CD14-positive monocyte (primary cell): ENCODE data around the gene DCC. TPM values are rescaled to one million over a fixed set of nuclear protein-coding genes. Genes with fewer than 3 reads are reported as not detected.

Experiments used
- DNase-seq, 3 donors: peaks; one replicate each; pipeline ENCODE4 v3.0.0-alpha.2; 2011 to 2022
- H2AFZ ChIP-seq: 2 replicates; pipeline ENCODE4 v1.6.0; 2012; ENCODE audit warnings: mild to moderate bottlenecking, low read depth, low read length, inconsistent platforms; ENCODE audit not compliant: insufficient read depth, poor library complexity, severe bottlenecking
- H3K27ac ChIP-seq, 2 donors: 1 replicate in 1 of 2; 2 replicates in 1 of 2; pipeline ENCODE4 v1.5.1; 2012 to 2013; ENCODE audit warnings: low read length in 2 of 2, control low read depth in 1 of 2, inconsistent platforms in 1 of 2, low read depth in 1 of 2, mild to moderate bottlenecking in 1 of 2
- H3K27me3 ChIP-seq, 2 donors: one replicate each; pipeline versions ENCODE4 v1.6.0 to v1.6.1; 2011 to 2013; ENCODE audit warnings: low read length in 2 of 2; ENCODE audit not compliant: control insufficient read depth in 2 of 2, insufficient read depth in 2 of 2
- H3K36me3 ChIP-seq, 2 donors: replicated peaks in 1 of 2; 1 replicate in 1 of 2; 2 replicates in 1 of 2; pipeline versions ENCODE4 v1.5.1 to v1.6.1; 2012 to 2013; ENCODE audit warnings: low read length in 2 of 2, control low read depth in 1 of 2, inconsistent platforms in 1 of 2, mild to moderate bottlenecking in 1 of 2; ENCODE audit not compliant: insufficient read depth in 2 of 2, control insufficient read depth in 1 of 2
- H3K4me1 ChIP-seq, 2 donors: 1 replicate in 1 of 2; 2 replicates in 1 of 2; pipeline versions ENCODE4 v1.5.1 to v1.6.1; 2012 to 2013; ENCODE audit warnings: low read length in 2 of 2, control low read depth in 1 of 2, inconsistent platforms in 1 of 2, mild to moderate bottlenecking in 1 of 2, moderate library complexity in 1 of 2; ENCODE audit not compliant: insufficient read depth in 2 of 2, control insufficient read depth in 1 of 2
- H3K4me2 ChIP-seq: replicated peaks from 2 replicates; pipeline ENCODE3; 2012; ENCODE audit warnings: low read length, moderate library complexity, mild to moderate bottlenecking; ENCODE audit not compliant: poor library complexity, severe bottlenecking; ENCODE audit errors: extremely low read depth
- H3K4me3 ChIP-seq, 3 experiments: fragments of 200-600 bp in 1 of 3; sonication (generic) in 1 of 3; replicated peaks in 1 of 3; 1 replicate in 2 of 3; 2 replicates in 1 of 3; pipeline ENCODE4 v1.5.1; 2011 to 2013; ENCODE audit warnings: low read length in 3 of 3, mild to moderate bottlenecking in 3 of 3, control low read depth in 2 of 3, low read depth in 2 of 3, inconsistent platforms in 1 of 3, moderate library complexity in 1 of 3
- H3K79me2 ChIP-seq: 2 replicates; pipeline ENCODE4 v1.6.0; 2012; ENCODE audit warnings: mild to moderate bottlenecking, control low read depth, inconsistent platforms, low read length, moderate library complexity; ENCODE audit not compliant: insufficient read depth
- H3K9ac ChIP-seq: 2 replicates; pipeline ENCODE4 v1.6.0; 2017; ENCODE audit warnings: low read length, mild to moderate bottlenecking; ENCODE audit not compliant: insufficient read depth, poor library complexity, severe bottlenecking
- H3K9me3 ChIP-seq, 2 donors: replicated peaks in 1 of 2; 1 replicate in 1 of 2; 2 replicates in 1 of 2; pipeline versions ENCODE4 v1.5.1 to v1.6.1; 2012 to 2013; ENCODE audit warnings: low read length in 2 of 2, control low read depth in 1 of 2; ENCODE audit not compliant: control insufficient read depth in 1 of 2, insufficient read depth in 1 of 2
- H4K20me1 ChIP-seq: 2 replicates; pipeline ENCODE4 v1.6.0; 2012; ENCODE audit warnings: mild to moderate bottlenecking, low read length, control low read depth, moderate library complexity; ENCODE audit not compliant: insufficient read depth
- H3K27ac Mint-ChIP-seq, 7 donors: one replicate each; pipeline ENCODE4 v1.8.0; 2020; ENCODE audit warnings: mild to moderate bottlenecking in 7 of 7, mixed read lengths in 7 of 7, moderate library complexity in 6 of 7, inconsistent platforms in 2 of 7
- H3K27me3 Mint-ChIP-seq, 3 donors: one replicate each; pipeline ENCODE4 v1.8.0; 2021 to 2022; ENCODE audit warnings: low read depth in 3 of 3, mild to moderate bottlenecking in 3 of 3, mixed read lengths in 3 of 3, moderate library complexity in 3 of 3, inconsistent platforms in 1 of 3
- H3K36me3 Mint-ChIP-seq, 2 donors: one replicate each; pipeline ENCODE4 v1.8.0; 2020; ENCODE audit warnings: mixed read lengths in 2 of 2, inconsistent platforms in 1 of 2, mild to moderate bottlenecking in 1 of 2
- H3K4me1 Mint-ChIP-seq: one replicate; pipeline ENCODE4 v1.8.0; 2020; ENCODE audit warnings: mild to moderate bottlenecking, mixed read lengths
- H3K4me3 Mint-ChIP-seq, 2 donors: one replicate each; pipeline ENCODE4 v1.8.0; 2020; ENCODE audit warnings: mild to moderate bottlenecking in 2 of 2, mixed read lengths in 2 of 2, moderate library complexity in 1 of 2
- H3K9me3 Mint-ChIP-seq, 7 donors: one replicate each; pipeline ENCODE4 v1.8.0; 2020 to 2022; ENCODE audit warnings: mixed read lengths in 7 of 7, mild to moderate bottlenecking in 6 of 7, moderate library complexity in 6 of 7, inconsistent platforms in 2 of 7
- WGBS: methylation state at CpG from one replicate; pipeline ENCODE4 v1.1.5; 2013; ENCODE audit warnings: missing lambda C conversion rate; ENCODE audit not compliant: insufficient coverage; 5-methylcytosine and 5-hydroxymethylcytosine counted together
- intact Hi-C, 2 donors: fragments of 100-400 bp; cut with micrococcal nuclease; formaldehyde crosslinking; loops; one replicate each; pipeline versions ENCODE4 v1.15.0 to v1.15.1; 2023
- polyA plus RNA-seq, 3 donors: library from polyadenylated mRNA; depleted of rRNA in 1 of 3; unstranded in 2 of 3; stranded (reverse) in 1 of 3; fragments of 300-500 nt in 2 of 3; fragments of >200 nt in 1 of 3; fragmentation: Illumina TruSeq in 2 of 3; gene quantifications; 1 replicate in 2 of 3; 2 replicates in 1 of 3; pipeline ENCODE4 v1.2.3, GENCODE V29; 2012 to 2021
- TF ChIP-seq, protein P1 (sequence below): fragments of 200-600 bp; IDR thresholded peaks from one replicate; pipeline ENCODE4 v1.8.0; 2022; ENCODE audit warnings: antibody characterized with exemption, mild to moderate bottlenecking

Gene DCC
- polyA plus RNA-seq, 3 donors = not detected

DNA sequence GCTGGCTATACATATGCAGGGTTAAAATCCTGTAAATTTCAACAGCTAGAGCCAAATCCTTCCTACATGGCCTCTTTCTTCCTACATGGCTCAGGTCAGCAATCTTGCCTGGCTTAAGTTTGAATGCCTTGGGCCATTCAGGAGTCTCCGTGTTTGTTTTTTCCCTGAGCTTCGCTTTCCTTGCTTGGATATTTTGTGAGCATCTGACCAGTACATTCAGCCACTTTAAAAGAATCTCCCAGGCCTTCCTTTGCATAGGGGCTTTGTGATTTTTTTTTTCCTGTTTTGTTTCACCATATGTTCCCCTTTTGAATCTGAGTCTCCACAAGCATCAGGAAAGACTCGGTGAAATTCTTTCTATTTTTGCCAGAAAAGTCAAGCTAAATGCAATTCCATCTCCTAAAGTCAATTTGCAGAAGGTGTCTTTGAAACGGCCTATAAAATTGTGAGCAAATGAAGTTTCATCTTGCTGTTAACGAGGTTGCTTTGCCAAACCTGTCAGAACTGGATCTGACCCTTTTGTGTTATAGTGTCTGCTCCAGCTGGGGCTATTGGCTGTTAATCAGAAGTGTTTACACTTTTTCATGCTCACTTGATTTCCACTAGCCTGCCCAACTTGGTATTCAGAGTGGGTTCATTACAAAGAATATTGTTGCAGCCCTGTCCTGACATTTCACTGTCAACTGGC is 256.9 kb downstream of the DCC start:
- H3K4me1 ChIP-seq = no peaks in the 10 kb centered on the region
- Mint-ChIP-seq H3K27me3 (no peaks in the 10 kb centered on the region), H3K36me3 (no peaks in the 10 kb centered on the region), H3K4me1 (no peaks in the 10 kb centered on the region), H3K9me3 (peaks cover 0 to 8% (median 0%) of the 10 kb centered on the region in 7 donors), H3K4me3 (no peak overlapping the region), H3K27ac (no peak overlapping the region)
- H3K27ac ChIP-seq = no peak overlapping the region
- no peak for DNase-seq
- no peak overlapping the region for H2AFZ ChIP-seq
- WGBS = 67% methylated on average over 1 of the region's 5 CpGs
- H3K27me3 ChIP-seq = no peaks in the 10 kb centered on the region
- TF ChIP-seq, protein P1, sequence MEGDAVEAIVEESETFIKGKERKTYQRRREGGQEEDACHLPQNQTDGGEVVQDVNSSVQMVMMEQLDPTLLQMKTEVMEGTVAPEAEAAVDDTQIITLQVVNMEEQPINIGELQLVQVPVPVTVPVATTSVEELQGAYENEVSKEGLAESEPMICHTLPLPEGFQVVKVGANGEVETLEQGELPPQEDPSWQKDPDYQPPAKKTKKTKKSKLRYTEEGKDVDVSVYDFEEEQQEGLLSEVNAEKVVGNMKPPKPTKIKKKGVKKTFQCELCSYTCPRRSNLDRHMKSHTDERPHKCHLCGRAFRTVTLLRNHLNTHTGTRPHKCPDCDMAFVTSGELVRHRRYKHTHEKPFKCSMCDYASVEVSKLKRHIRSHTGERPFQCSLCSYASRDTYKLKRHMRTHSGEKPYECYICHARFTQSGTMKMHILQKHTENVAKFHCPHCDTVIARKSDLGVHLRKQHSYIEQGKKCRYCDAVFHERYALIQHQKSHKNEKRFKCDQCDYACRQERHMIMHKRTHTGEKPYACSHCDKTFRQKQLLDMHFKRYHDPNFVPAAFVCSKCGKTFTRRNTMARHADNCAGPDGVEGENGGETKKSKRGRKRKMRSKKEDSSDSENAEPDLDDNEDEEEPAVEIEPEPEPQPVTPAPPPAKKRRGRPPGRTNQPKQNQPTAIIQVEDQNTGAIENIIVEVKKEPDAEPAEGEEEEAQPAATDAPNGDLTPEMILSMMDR = no peak
- no peaks in the 10 kb centered on the region for H3K79me2 ChIP-seq
- no peak overlapping the region for H3K4me3 ChIP-seq
- no peak overlapping the region for H3K9ac ChIP-seq
- intact Hi-C loops = no loop called here
- no peaks in the 10 kb centered on the region for H3K36me3 ChIP-seq
- H4K20me1 ChIP-seq = no peaks in the 10 kb centered on the region
- no peaks in the 10 kb centered on the region for H3K9me3 ChIP-seq
- no peak overlapping the region for H3K4me2 ChIP-seq

DNA sequence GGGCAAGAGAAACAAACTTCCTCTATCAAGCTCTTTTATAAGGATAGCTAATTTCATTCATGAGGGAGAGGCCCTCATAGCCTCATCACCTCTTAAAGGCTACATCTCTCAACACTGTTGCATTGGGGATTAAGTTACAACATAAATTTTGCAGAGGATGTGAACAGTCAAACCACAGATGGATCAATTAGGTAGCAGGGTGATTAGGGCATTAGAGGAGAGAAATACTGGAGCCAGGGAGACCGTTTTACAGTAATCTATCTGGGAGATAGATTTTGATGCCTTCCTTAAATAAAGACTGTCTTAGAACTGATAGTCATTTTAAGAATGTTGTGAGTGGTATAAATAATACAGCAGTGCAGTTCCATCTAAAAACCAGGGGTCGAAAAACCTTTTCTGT is 258.9 kb downstream of the DCC start:
- Histone ChIP-seq H3K9ac (no peak overlapping the region), H3K36me3 (no peaks in the 10 kb centered on the region), H3K4me2 (no peak overlapping the region), H3K79me2 (no peaks in the 10 kb centered on the region), H4K20me1 (no peaks in the 10 kb centered on the region), H3K4me3 (no peak overlapping the region), H3K4me1 (no peaks in the 10 kb centered on the region), H3K27me3 (no peaks in the 10 kb centered on the region), H2AFZ (no peak overlapping the region), H3K27ac (no peak overlapping the region), H3K9me3 (no peaks in the 10 kb centered on the region)
- Mint-ChIP-seq H3K4me3 (no peak overlapping the region), H3K27ac (no peak overlapping the region), H3K27me3 (no peaks in the 10 kb centered on the region), H3K9me3 (peaks cover 0 to 6% (median 0%) of the 10 kb centered on the region in 7 donors), H3K36me3 (no peaks in the 10 kb centered on the region), H3K4me1 (no peaks in the 10 kb centered on the region)
- TF ChIP-seq, protein P1 = no peak
- DNase-seq = no peak
- no CpG with 5 or more reads among the region's 2 CpGs for WGBS
- intact Hi-C loops = no loop called here
